Effector memory CD4-positive, alpha-beta T cell (primary cell): ENCODE results near the gene METTL22.

ENCODE experiments used
- DNase-seq, 3 donors: peaks; one replicate each; pipeline ENCODE4 v3.0.0-alpha.2; 2020
- H3K27ac ChIP-seq: 2 replicates; pipeline ENCODE4 v1.7.0; 2013; ENCODE audit warnings: mild to moderate bottlenecking, low read length, moderate library complexity; ENCODE audit not compliant: insufficient read depth, poor library complexity, severe bottlenecking
- H3K27me3 ChIP-seq: replicated peaks from 2 replicates; pipeline ENCODE4 v1.7.0; 2013; ENCODE audit warnings: mild to moderate bottlenecking, low read length; ENCODE audit not compliant: insufficient read depth, control insufficient read depth, poor library complexity, severe bottlenecking
- H3K36me3 ChIP-seq: 2 replicates; pipeline ENCODE4 v1.7.0; 2013; ENCODE audit warnings: mild to moderate bottlenecking, low read length, moderate library complexity; ENCODE audit not compliant: control insufficient read depth, insufficient read depth
- H3K4me1 ChIP-seq: 2 replicates; pipeline ENCODE4 v1.7.0; 2013; ENCODE audit warnings: low read length, mild to moderate bottlenecking; ENCODE audit not compliant: control insufficient read depth, insufficient read depth, poor library complexity, severe bottlenecking
- H3K4me3 ChIP-seq: 2 replicates; pipeline ENCODE4 v1.7.0; 2013; ENCODE audit warnings: low read length, low read depth, mild to moderate bottlenecking; ENCODE audit not compliant: insufficient read depth, poor library complexity, severe bottlenecking
- H3K9me3 ChIP-seq: 2 replicates; pipeline ENCODE4 v1.7.0; 2013; ENCODE audit warnings: mild to moderate bottlenecking, low read length, moderate library complexity; ENCODE audit not compliant: control insufficient read depth
- total RNA-seq, 3 donors: gene quantifications; one replicate each; lab custom pipeline; 2026; lab: John Stamatoyannopoulos, UW

The METTL22 gene
- total RNA-seq = 9.5 to 13.6 (median 12.0) reads per million in 3 donors

GRCh38 chr16:8621572-8622314 is at the start of gene METTL22:
Gene METTL22, plus strand, starts transcription at chr16:8621698. Its CDS starts 3,968 bp downstream, at chr16:8625666.
- peak within 1 kb of the TSS; percentile 98 for H3K4me3 ChIP-seq

GRCh38 chr16:8572063-8572918 is 49.2 kb upstream of the METTL22 start:
- Histone ChIP-seq H3K27ac (no peak overlapping the region), H3K9me3 (no peaks in the 10 kb centered on the region), H3K4me1 (no peaks in the 10 kb centered on the region), H3K27me3 (no peaks in the 10 kb centered on the region), H3K36me3 (no peaks in the 10 kb centered on the region), H3K4me3 (no peak overlapping the region)
- DNase-seq = no peak

More at GRCh38 chr16:8621572-8622314, at the start of gene METTL22:
- peaks cover 9% of the 10 kb centered on the region for H3K36me3 ChIP-seq
- H3K27me3 ChIP-seq = no peaks in the 10 kb centered on the region
- no peaks in the 10 kb centered on the region for H3K9me3 ChIP-seq
- H3K4me1 ChIP-seq = peaks cover 6% of the 10 kb centered on the region
- H3K27ac ChIP-seq = peak within 1 kb of the TSS; percentile 77
- DNase-seq = peak; percentile 80 to 91 (median 83)

- no peak overlapping the region for H3K4me3 ChIP-seq
- H3K4me1 ChIP-seq = no peaks in the 10 kb centered on the region
- no peak overlapping the region for H3K27ac ChIP-seq
- no peaks in the 10 kb centered on the region for H3K27me3 ChIP-seq
- no peaks in the 10 kb centered on the region for H3K9me3 ChIP-seq
- H3K36me3 ChIP-seq = no peaks in the 10 kb centered on the region
- DNase-seq = no peak
Observed at GRCh38 chr16:8572919-8573724, 48.4 kb upstream of the METTL22 start.

GRCh38 chr16:8575399-8575798 is 46.1 kb upstream of the METTL22 start:
- Histone ChIP-seq H3K4me1 (no peaks in the 10 kb centered on the region), H3K9me3 (no peaks in the 10 kb centered on the region), H3K36me3 (no peaks in the 10 kb centered on the region), H3K27ac (no peak overlapping the region), H3K27me3 (no peaks in the 10 kb centered on the region), H3K4me3 (no peak overlapping the region)
- DNase-seq = no peak

- Histone ChIP-seq H3K4me3 (no peak overlapping the region), H3K4me1 (no peaks in the 10 kb centered on the region), H3K36me3 (no peaks in the 10 kb centered on the region), H3K9me3 (no peaks in the 10 kb centered on the region), H3K27ac (no peak overlapping the region), H3K27me3 (no peaks in the 10 kb centered on the region)
- no peak for DNase-seq
Observed at GRCh38 chr16:8576141-8577004, 45.1 kb upstream of the METTL22 start.

- no peaks in the 10 kb centered on the region for H3K36me3 ChIP-seq
- H3K4me1 ChIP-seq = no peaks in the 10 kb centered on the region
- H3K4me3 ChIP-seq = no peak overlapping the region
- H3K27me3 ChIP-seq = no peaks in the 10 kb centered on the region
- DNase-seq = no peak
- H3K9me3 ChIP-seq = no peaks in the 10 kb centered on the region
- no peak overlapping the region for H3K27ac ChIP-seq
Observed at GRCh38 chr16:8577678-8578304, 43.7 kb upstream of the METTL22 start.

GRCh38 chr16:8579559-8579958 is 41.9 kb upstream of the METTL22 start:
- H3K27me3 ChIP-seq = no peaks in the 10 kb centered on the region
- H3K9me3 ChIP-seq = no peaks in the 10 kb centered on the region
- H3K27ac ChIP-seq = no peak overlapping the region
- no peak overlapping the region for H3K4me3 ChIP-seq
- DNase-seq = no peak
- no peaks in the 10 kb centered on the region for H3K4me1 ChIP-seq
- no peaks in the 10 kb centered on the region for H3K36me3 ChIP-seq

- H3K36me3 ChIP-seq = no peaks in the 10 kb centered on the region
- no peak overlapping the region for H3K27ac ChIP-seq
- H3K4me1 ChIP-seq = no peaks in the 10 kb centered on the region
- no peaks in the 10 kb centered on the region for H3K27me3 ChIP-seq
- no peaks in the 10 kb centered on the region for H3K9me3 ChIP-seq
- no peak for DNase-seq
- no peak overlapping the region for H3K4me3 ChIP-seq
Observed at GRCh38 chr16:8581831-8582580, 39.5 kb upstream of the METTL22 start.
